Prostate gland (tissue), 2 donors: Measurements from ENCODE around the gene PPP1R12C. TPM values are rescaled to one million over a fixed set of nuclear protein-coding genes. Genes with fewer than 3 reads are reported as not detected.

Source experiments
- DNase-seq: peaks from one replicate; pipeline ENCODE4 v3.0.0-alpha.2; 2019; ENCODE audit warnings: low spot score
- H3K27ac ChIP-seq, 2 donors: fragments of 200-600 bp; sonication (generic); 2 replicates each; pipeline ENCODE4 v1.5.1; 2017 to 2019
- H3K27me3 ChIP-seq: fragments of 200-600 bp; sonication (generic); replicated peaks from 2 replicates; pipeline ENCODE4 v1.5.1; 2019; ENCODE audit not compliant: insufficient read depth
- H3K36me3 ChIP-seq, 2 donors: fragments of 200-600 bp; sonication (generic); 1 replicate in 1 of 2; 2 replicates in 1 of 2; pipeline versions ENCODE4 v1.5.1 to v1.8.1; 2017 to 2019
- H3K4me1 ChIP-seq: fragments of 200-600 bp; sonication (generic); replicated peaks from 2 replicates; pipeline ENCODE4 v1.5.1; 2019
- H3K4me3 ChIP-seq, 2 donors: fragments of 200-600 bp; sonication (generic); 2 replicates each; pipeline ENCODE4 v1.5.1; 2017 to 2019
- H3K9me3 ChIP-seq: fragments of 200-600 bp; sonication (generic); 2 replicates; pipeline ENCODE4 v1.5.1; 2017
- CTCF ChIP-seq, 4 experiments: fragments of 200-600 bp in 2 of 4; fragments of 450-650 bp in 2 of 4; sonication (generic) in 2 of 4; IDR thresholded peaks; 1 replicate in 3 of 4; 2 replicates in 1 of 4; pipeline ENCODE4 v1.5.1; 2016 to 2019; ENCODE audit warnings: antibody characterized with exemption in 4 of 4, mild to moderate bottlenecking in 2 of 4, moderate library complexity in 2 of 4
- POLR2A ChIP-seq: fragments of 450-650 bp; IDR thresholded peaks from one replicate; pipeline ENCODE4 v1.6.1; 2016; ENCODE audit warnings: antibody characterized with exemption, mild to moderate bottlenecking
- POLR2AphosphoS5 ChIP-seq: sonication (generic); formaldehyde crosslinking; IDR thresholded peaks from one replicate; pipeline ENCODE4 v1.6.1; 2017; ENCODE audit warnings: antibody characterized with exemption
- WGBS: methylation state at CpG from one replicate; pipeline ENCODE4 v1.1.5; 2018; 5-methylcytosine and 5-hydroxymethylcytosine counted together
- intact Hi-C: fragments of 100-400 bp; cut with DNase I; formaldehyde crosslinking; loops from one replicate; pipeline ENCODE4 v1.14.2; 2022
- total RNA-seq, 2 donors: library from RNA; depleted of rRNA; stranded (reverse); fragments of >200 nt; gene quantifications; one replicate each; pipeline ENCODE4 v1.1.0, GENCODE V29; 2016

The PPP1R12C gene
- total RNA-seq, 2 donors from 2014 or later: 67.8 to 164 TPM

- Histone ChIP-seq H3K27me3 (no peaks in the 10 kb centered on the region), H3K9me3 (no peaks in the 10 kb centered on the region), H3K36me3 (peaks cover 5 to 9% of the 10 kb centered on the region in 2 donors), H3K27ac (no peak overlapping the region), H3K4me3 (no peak overlapping the region), H3K4me1 (no peaks in the 10 kb centered on the region)
- no peak for DNase-seq
- TF ChIP-seq POLR2A (no peak), CTCF (IDR thresholded peaks at IDR 0.05) (no peak), POLR2AphosphoS5 (no peak)
- intact Hi-C loops: no loop called here
- WGBS: 84% methylated on average over 32 of the region's 32 CpGs
Observed at GRCh38 chr19:55094456-55095259, 22.8 kb downstream of the PPP1R12C start.

GRCh38 chr19:55092423-55093318 lies 24.8 kb downstream of the PPP1R12C start:
- intact Hi-C loops: no loop called here
- no peak for DNase-seq
- WGBS: 83% methylated on average over 47 of the region's 49 CpGs
- Histone ChIP-seq H3K4me1 (no peaks in the 10 kb centered on the region), H3K4me3 (no peak overlapping the region), H3K36me3 (peaks cover 5 to 9% of the 10 kb centered on the region in 2 donors), H3K27ac (no peak overlapping the region), H3K9me3 (no peaks in the 10 kb centered on the region), H3K27me3 (no peaks in the 10 kb centered on the region)
- TF ChIP-seq POLR2A: no peak
- TF ChIP-seq CTCF (IDR thresholded peaks at IDR 0.05): no peak
- TF ChIP-seq POLR2AphosphoS5: no peak

- TF ChIP-seq CTCF (IDR thresholded peaks at IDR 0.05) (no peak), POLR2A (no peak), POLR2AphosphoS5 (no peak)
- H3K4me3 ChIP-seq: no peak overlapping the region
- WGBS: 83% methylated on average over 22 of the region's 27 CpGs
- intact Hi-C loops: no loop called here
- peaks cover 5 to 9% of the 10 kb centered on the region in 2 donors for H3K36me3 ChIP-seq
- no peak for DNase-seq
- H3K27me3 ChIP-seq: no peaks in the 10 kb centered on the region
- H3K4me1 ChIP-seq: no peaks in the 10 kb centered on the region
- no peaks in the 10 kb centered on the region for H3K9me3 ChIP-seq
- H3K27ac ChIP-seq: no peak overlapping the region
Observed at GRCh38 chr19:55091955-55092354, 25.5 kb downstream of the PPP1R12C start.

- no peak for TF ChIP-seq CTCF (IDR thresholded peaks at IDR 0.05)
- no peak for TF ChIP-seq POLR2AphosphoS5
- no peak for TF ChIP-seq POLR2A
- Histone ChIP-seq H3K4me1 (peaks cover 4% of the 10 kb centered on the region), H3K36me3 (peaks cover 5 to 9% of the 10 kb centered on the region in 2 donors), H3K27me3 (no peaks in the 10 kb centered on the region), H3K9me3 (no peaks in the 10 kb centered on the region), H3K27ac (no peak overlapping the region), H3K4me3 (no peak overlapping the region)
- DNase-seq: no peak
- 82% methylated on average over 32 of the region's 32 CpGs for WGBS
- intact Hi-C loops: no loop called here
Observed at GRCh38 chr19:55091126-55091910, 26.1 kb downstream of the PPP1R12C start.
